Fibroblast of skin of back (primary cell): Measurements from ENCODE around the gene TXNRD3. TPM values are rescaled to one million over a fixed set of nuclear protein-coding genes. Genes with fewer than 3 reads are reported as not detected.

ENCODE experiments used
- DNase-seq: peaks from one replicate; pipeline ENCODE4 v3.0.0-alpha.2; 2013
- polyA plus RNA-seq, 2 experiments: library from polyadenylated mRNA; unstranded; fragments of 120-200 nt; gene quantifications; one replicate each; pipeline ENCODE4 v1.2.1, GENCODE V29; 2013; ENCODE audit not compliant: insufficient read length in 2 of 2

Gene TXNRD3
- polyA plus RNA-seq (2013, experiment 1 of 2; ENCODE audit: insufficient read length): 5.4 TPM
- 5.2 TPM for polyA plus RNA-seq (2013, experiment 2 of 2; ENCODE audit: insufficient read length)

- DNase-seq: peak; percentile 63
Observed at GRCh38 chr3:126654571-126655383, at the start of gene TXNRD3. TSS of gene TXNRD3 (minus strand) at chr3:126655124.

- DNase-seq: peak; percentile 94
Observed at GRCh38 chr3:126703512-126704493, 48.9 kb upstream of the TXNRD3 start, which contains the start of gene CHCHD6. TSS of gene CHCHD6 (plus strand) at chr3:126704240. CDS start at chr3:126704313, 73 bp downstream.

- no peak for DNase-seq
Observed at GRCh38 chr3:126699011-126699410, 44.1 kb upstream of the TXNRD3 start.

DNA sequence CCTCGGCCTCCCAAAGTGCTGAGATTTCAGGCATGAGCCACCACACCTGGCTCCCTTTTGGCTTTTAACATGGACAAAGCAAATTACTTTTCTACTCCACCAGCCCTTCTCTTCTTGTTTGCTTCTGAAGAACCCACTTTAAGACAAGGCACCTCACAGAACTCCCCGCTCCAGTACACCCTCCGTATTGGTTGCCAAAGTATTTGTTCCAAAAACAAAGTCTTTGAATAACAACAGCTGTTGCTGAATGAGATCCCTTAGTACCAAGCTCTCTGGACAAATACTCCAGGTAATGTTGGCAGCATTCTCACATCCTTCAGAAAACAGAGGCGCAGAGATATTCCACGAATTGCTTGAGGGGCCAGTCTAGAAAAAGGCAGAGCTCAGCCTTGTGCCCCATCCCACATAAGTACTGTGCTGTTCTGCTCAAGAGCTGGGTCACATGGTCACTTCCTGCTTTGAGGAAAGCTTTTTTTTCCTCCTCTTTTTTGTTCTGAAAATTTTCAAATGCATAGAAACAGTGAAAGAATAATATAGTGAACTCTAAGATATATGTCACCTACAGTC, 41.9 kb upstream of the TXNRD3 start:
- no peak for DNase-seq

- no peak for DNase-seq
Observed at GRCh38 chr3:126693921-126694320, 39.0 kb upstream of the TXNRD3 start.

DNA sequence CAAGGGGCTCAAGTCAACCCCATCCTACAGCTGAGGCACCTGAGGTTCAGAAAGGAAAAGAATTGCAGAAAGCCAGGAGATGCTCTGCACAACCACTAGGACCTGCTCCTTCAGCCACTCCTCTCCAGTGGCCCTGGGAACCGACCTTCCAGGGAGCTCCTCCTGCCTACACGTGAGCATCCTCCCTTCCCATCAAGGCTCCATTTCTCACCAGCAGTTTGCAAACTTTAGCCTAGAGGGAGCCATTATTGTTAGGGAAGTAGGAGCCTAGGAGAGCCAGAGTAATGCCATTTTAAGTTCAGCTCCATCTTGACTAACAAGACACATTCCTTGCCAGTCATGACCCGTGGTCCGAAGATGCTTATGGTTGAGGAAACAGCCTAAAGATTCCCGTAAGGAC, 37.9 kb upstream of the TXNRD3 start:
- DNase-seq: no peak

DNA sequence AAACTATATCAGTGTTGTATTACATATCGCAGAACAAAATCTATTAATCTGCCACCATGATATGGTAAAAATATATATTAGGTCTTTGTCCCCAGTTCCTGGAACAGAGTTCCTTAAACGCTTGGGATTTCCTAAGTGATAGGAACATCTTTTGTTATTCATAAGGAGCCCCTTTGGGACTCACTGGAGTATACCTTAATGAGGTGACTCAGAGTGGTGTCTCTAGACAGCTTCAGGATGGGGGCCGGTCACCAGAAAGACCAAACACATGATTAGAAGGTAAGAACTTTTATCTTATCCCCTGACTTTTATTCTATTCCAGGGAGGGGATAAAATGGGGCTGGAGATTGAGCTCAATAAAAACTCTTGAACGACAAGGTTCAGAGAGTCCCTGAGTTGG, 36.8 kb upstream of the TXNRD3 start:
- DNase-seq: no peak

DNA sequence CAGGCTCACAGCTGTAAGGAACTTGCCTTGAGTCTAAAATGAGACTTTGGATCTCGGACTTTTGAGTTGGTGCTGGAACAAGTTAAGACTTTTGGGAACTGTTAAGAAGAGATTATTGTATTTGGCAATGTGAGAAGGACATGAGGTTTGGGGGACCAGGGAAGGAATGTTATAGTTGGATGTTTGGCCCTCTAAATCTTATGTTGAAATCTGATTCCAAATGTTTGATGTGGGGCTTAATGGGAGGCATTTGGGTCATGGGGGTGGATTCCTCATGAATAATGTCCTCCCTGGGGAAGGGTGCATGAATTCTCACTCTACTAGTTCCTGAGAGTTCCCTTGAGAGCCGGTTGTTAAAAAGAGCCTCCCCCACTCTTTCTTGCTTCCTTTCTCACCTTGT, 30.6 kb upstream of the TXNRD3 start:
- peak; percentile 24 for DNase-seq

- DNase-seq: peak; percentile 55
Observed at GRCh38 chr3:126685021-126685420, 30.1 kb upstream of the TXNRD3 start.

- DNase-seq: peak; percentile 21
Observed at GRCh38 chr3:126684218-126684751, 29.4 kb upstream of the TXNRD3 start.

DNA sequence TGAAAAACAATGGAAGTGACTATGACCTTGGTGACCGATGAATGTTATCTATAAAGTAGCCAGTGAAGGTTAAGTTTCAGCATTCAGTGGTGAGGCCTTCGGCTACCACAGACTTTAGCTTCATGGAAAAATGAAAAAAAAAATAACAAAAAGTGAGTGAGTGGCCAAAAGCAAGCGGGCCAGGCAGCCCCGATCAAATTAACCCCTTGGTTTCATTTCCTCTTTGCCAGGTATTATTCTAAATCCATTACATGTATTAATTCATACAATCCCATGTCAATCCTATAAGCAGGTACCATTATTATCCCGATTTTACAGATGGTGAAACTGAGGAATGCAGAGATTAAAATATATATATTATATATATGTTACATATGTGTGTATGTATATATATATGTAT, 28.1 kb upstream of the TXNRD3 start:
- DNase-seq: no peak

DNA sequence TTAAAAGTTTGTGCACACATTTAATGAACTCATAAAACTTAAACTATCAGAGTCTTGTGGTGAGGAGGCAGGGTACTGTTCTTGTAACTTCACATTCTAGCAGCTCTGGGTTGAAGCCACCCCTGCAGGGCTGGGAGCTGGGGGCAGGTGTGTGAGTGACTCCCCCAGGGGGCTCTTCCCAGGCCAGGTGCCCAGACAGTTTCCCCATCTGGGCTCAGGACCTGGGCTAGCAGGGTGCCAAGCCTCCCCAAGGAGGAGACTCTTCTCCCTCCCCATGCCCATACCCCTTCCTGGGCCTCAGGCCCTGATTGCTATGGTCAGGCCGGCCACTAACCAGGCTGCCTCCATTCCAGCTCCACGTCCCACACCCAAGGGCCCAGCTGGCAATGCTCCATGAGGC, 27.1 kb upstream of the TXNRD3 start:
- no peak for DNase-seq

DNA sequence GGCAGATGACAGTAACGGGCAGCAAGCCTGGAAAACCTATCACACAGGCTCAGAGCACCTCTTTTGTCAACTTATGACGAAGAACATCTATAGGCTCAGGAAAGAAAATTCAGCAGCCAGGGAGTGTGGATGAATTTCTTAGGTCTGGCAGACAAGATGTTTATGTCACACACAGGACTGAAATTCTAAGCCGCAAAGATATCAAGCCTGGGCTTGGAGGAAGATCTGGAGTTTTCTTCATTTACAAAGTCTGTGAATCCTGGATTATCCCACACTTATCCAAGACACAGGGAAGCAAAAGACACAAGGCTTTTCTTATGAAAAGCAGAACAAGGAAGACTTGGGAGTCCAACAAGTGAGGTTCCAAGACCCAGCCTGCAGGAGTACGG, 25.7 kb upstream of the TXNRD3 start:
- no peak for DNase-seq

DNA sequence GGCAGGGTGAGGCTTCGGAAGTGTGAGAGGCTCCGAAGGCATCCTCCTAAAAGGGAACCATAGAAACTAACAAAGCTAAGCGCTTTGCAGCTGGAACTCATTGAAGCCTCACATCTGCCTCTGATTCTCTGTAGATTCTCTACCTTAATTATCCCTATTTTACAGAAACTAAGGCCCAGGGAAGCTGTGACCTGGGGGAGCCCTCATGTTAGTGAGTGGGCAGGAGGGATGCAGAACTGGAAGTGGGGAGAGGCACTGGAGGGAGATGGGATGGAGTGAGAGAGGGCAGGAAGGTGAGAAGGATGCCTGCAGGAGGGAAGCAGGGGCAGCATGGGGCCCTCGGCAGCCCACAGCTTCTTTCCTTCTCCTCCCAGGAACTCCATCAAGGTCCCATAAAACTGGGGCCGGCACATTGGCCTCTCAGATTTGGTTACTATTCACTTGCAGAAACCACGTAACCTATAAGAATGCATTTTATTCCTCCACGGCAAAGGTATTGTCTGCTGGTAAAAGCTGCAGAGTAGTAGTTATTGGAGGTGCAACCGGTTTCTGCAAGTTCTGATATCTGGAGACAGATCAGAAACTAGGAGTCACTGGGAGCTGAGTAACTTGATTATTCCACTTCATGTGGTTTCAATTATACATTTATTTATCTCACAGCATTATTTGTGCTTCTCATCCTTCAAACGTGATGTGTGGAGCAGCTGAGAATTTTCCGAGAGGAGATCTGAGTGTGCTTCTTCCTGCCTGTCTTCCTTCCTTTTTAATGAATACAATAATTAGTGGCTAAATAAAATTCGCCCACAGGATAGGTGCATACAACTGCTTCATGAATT, 25.1 kb upstream of the TXNRD3 start:
- DNase-seq: no peak

GRCh38 chr3:126679318-126679751, 24.4 kb upstream of the TXNRD3 start:
- peak; percentile 68 for DNase-seq

DNA sequence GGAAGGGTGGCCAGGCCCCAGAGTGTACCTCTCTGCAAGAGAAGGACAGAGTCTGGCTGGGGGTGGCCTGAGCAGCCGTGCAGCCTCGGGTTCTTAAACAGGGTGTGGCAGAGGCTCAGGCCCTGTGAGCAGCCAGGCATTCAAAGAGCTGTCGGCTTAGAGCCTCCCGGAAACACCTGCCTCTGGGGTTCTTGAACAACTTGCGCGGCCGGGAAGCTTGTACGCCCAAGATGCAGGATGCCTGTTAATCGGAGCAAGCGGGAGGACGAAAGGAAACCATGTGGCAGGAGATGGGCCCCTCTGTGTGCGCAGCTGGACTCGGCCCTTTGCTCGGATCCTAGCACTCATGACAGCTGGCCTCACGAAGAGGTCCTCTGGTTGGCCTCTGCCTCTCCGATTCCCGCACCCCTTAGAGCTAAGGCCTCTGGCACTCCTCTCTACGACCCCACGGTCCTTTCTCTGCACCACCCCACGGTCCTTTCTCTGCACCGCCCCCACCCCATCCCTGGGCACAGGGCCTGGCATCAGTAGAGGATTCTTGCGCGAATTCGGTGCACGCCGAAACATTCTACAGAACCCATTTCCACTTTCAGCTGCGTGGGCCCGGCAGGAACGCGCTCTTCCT, 23.9 kb upstream of the TXNRD3 start:
- no peak for DNase-seq

GRCh38 chr3:126677862-126678503, 23.1 kb upstream of the TXNRD3 start:
- DNase-seq: no peak

GRCh38 chr3:126676919-126677705, 22.2 kb upstream of the TXNRD3 start:
- peak; percentile 24 for DNase-seq

- DNase-seq: no peak
Observed at GRCh38 chr3:126672741-126673140, 17.8 kb upstream of the TXNRD3 start.

DNA sequence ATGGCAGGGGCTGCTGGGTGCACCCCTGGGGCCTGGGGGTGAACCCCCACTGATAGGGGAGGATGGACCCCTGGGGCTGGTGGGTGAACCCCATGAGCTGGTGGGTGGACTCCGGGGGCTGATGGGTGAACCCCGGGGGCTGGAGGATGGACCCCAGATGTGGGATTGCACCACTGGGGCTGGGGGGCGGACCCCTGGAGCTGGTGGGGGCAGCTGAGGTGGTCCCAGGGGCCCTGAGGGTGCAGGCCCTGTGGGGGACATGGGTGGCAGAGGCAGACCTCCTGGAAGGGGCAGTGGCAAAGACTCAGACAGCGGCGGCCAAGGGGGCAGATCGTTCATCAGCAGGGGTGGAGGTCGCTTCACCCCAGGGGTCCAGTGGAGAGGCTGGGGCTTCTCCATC, 17.4 kb upstream of the TXNRD3 start:
- DNase-seq: no peak
